NB4 (cell line): Measurements from ENCODE around the gene CLEC17A.
"Not testable (repeated sequence)": the region's sequence is repeated elsewhere in the genome, so short reads cannot be mapped to it uniquely, and the experiment has no call there.

ENCODE experiments used
- DNase-seq: peaks from one replicate; pipeline ENCODE4 v3.0.0; 2010; ENCODE audit warnings: low read depth
- H3K4me3 ChIP-seq: one replicate; pipeline ENCODE4 v1.5.1; 2011; ENCODE audit warnings: mild to moderate bottlenecking, low read depth, low read length, moderate library complexity
- CTCF ChIP-seq: IDR thresholded peaks from one replicate; pipeline ENCODE4 v1.5.1; 2012; ENCODE audit warnings: low read depth, low read length
- MYC ChIP-seq: IDR thresholded peaks from 2 replicates; pipeline ENCODE4 v1.6.1; 2011; ENCODE audit warnings: low read depth, low read length
- POLR2A ChIP-seq: IDR thresholded peaks from 2 replicates; pipeline ENCODE4 v1.6.1; 2011; ENCODE audit warnings: mild to moderate bottlenecking; ENCODE audit not compliant: insufficient read length; ENCODE audit errors: extremely low read depth
- TF ChIP-seq, protein P1 (sequence below): IDR thresholded peaks from 2 replicates; pipeline ENCODE4 v1.6.1; 2011; ENCODE audit warnings: low read depth, low read length

CLEC17A gene

DNA sequence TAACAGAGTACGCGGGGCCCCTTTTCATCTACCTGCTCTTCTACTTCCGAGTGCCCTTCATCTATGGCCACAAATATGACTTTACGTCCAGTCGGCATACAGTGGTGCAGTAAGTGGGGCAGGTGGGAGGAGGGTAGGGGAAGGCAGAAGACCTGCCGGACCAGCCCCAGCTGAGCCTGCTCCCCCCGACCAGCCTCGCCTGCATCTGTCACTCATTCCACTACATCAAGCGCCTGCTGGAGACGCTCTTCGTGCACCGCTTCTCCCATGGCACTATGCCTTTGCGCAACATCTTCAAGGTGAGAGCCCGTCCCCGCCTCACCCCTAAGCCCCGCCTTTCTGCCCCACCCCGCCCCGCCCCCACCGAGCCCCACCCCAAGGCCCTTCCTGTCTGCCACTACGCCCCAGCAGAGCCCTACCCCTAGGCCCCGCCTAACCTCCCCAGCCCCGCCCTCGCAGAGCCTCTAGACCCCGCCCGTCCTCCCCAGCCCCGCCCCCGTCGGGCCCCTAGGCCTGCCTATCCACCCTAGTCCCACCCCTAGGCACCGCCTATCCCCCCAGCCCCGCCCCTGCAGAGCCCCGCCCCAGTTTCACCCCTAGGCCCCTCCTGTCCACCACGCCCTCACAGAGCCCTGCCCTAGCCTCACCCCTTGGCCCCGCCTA lies 18.8 kb upstream of the CLEC17A start:
- DNase-seq: peak; percentile 48

DNA sequence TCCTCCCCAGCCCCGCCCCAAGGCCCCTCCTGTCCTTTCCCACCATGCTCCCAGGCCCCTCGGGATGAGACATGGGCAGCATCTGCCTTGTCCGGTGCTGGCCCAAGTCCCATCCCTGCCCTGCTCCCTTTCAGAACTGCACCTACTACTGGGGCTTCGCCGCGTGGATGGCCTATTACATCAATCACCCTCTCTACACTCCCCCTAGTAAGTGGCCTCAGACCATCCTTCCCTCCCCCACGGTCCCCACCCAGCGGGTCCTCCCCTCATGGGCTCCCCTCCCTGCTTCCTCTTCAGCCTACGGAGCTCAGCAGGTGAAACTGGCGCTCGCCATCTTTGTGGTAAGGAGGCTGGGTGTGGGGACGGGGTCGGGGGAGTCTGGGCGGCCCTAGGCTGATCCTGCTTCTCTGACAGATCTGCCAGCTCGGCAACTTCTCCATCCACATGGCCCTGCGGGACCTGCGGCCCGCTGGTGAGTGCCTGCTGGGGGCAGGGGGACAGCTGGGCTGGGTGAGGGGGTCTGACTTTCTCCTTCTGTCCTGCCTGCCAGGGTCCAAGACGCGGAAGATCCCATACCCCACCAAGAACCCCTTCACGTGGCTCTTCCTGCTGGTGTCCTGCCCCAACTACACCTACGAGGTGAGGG lies 18.1 kb upstream of the CLEC17A start:
- DNase-seq: peak; percentile 59
- H3K4me3 ChIP-seq: not testable (repeated sequence)

More for the DNA sequence above, 18.8 kb upstream of the CLEC17A start:
- TF ChIP-seq POLR2A: no peak
- TF ChIP-seq, protein P1, sequence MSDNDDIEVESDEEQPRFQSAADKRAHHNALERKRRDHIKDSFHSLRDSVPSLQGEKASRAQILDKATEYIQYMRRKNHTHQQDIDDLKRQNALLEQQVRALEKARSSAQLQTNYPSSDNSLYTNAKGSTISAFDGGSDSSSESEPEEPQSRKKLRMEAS: no peak
- no peak for TF ChIP-seq CTCF
- no peak for TF ChIP-seq MYC
- H3K4me3 ChIP-seq: no peak overlapping the region

DNA sequence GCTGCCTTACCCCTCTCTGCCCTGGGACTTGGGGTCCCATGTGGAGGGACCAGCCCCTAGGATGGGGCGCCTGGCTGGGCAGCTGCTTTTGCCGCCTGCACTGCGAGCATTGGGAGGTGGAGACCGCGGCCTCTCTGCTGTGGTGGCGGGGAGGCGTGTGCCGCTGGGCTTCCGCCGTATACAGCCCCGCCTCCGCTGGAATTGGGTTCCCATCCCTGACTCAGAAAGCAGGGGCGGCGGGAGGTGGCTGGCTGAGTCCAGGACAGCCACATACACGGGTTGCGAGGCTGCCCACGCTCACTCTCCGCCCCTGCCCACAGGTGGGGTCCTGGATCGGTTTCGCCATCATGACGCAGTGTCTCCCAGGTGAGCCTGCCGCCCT lies 17.6 kb upstream of the CLEC17A start:
- H3K4me3 ChIP-seq: no peak overlapping the region
- no peak for TF ChIP-seq MYC
- TF ChIP-seq, protein P1: no peak
- TF ChIP-seq POLR2A: no peak
- no peak for TF ChIP-seq CTCF
- DNase-seq: no peak

DNA sequence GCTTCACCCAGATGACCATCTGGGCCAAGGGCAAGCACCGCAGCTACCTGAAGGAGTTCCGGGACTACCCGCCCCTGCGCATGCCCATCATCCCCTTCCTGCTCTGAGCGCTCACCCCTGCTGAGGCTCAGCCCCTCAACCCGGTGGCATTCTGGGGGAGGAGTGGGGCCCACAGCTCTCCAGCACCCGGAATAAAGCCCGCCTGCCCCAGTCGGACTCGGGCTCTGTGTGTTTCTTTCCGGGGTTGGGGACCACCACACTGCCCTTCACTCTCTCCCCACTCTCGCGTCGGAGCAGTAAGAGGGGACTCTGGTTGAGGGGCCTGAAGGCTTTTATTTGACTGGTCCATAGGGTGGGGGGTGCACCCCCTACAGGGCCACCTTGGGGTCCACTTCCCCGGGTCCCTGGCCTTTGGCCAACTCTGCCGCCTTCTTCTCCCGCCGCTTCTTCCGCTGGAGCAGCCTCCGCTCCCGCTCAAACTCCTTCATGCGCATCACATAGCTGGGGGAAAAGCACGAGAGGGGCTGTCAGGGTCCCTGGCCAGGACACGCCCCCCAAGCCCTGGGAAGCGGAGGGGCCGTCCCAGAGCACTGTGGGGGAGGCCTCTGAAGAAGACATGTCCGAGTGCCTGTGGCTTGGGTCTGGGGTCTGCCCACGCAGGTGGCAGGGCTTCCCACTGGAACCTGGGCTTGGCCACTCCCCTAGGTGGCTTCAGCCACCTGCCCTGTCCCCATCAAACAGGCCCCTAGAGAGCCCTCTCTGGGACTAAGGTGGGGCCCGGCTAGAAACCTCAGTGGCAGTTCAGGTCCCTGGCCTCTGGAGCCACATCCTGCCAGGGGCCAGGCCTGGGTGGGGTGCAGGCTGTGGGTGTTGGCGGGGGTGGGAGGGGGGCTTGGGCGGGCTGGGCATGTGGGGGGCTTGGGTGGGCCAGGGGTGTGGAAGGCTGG lies 16.8 kb upstream of the CLEC17A start:
- TF ChIP-seq CTCF: no peak
- TF ChIP-seq MYC: no peak
- TF ChIP-seq, protein P1: no peak
- no peak for TF ChIP-seq POLR2A
- H3K4me3 ChIP-seq: no peak overlapping the region
- DNase-seq: no peak

GRCh38 chr19:14566712-14567077 lies 16.2 kb upstream of the CLEC17A start:
- TF ChIP-seq POLR2A: no peak
- no peak for TF ChIP-seq CTCF
- TF ChIP-seq, protein P1: no peak
- TF ChIP-seq MYC: no peak
- no peak overlapping the region for H3K4me3 ChIP-seq
- no peak for DNase-seq

DNA sequence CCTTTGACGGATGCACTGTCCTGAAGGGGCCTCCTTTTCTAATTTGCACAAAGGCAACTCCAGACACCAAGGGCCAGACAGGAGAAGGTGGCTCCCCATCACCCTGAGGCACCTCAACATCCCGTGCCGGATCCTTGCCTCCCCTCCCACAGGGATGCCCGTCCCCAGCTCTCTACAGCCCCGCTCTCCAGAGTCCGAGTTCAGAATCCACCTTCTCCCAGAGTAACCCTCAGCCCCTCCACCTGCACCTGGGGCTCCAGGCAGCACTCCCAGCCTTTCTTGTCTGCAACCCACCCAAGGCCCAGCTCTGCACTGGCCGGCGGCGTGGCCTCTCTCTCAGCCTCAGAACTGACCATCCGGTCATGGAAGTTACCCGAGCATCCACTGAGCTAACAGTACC lies 15.8 kb upstream of the CLEC17A start:
- H3K4me3 ChIP-seq: no peak overlapping the region
- TF ChIP-seq, protein P1: no peak
- no peak for TF ChIP-seq CTCF
- TF ChIP-seq POLR2A: no peak
- no peak for TF ChIP-seq MYC
- DNase-seq: no peak
